PC-9 (cell line): ENCODE measurements around the gene NTM.

ENCODE experiments used
- CTCF ChIP-seq: fragments of 200-600 bp; sonication (generic); conservative IDR thresholded peaks from 2 replicates; pipeline ENCODE4 v1.6.1; 2017; ENCODE audit warnings: mixed run types, antibody characterized with exemption, mild to moderate bottlenecking, moderate library complexity
- EZH2 ChIP-seq: fragments of 200-600 bp; sonication (generic); IDR thresholded peaks from 2 replicates; pipeline ENCODE4 v1.8.0; 2017; ENCODE audit warnings: antibody characterized with exemption, low read depth

DNA sequence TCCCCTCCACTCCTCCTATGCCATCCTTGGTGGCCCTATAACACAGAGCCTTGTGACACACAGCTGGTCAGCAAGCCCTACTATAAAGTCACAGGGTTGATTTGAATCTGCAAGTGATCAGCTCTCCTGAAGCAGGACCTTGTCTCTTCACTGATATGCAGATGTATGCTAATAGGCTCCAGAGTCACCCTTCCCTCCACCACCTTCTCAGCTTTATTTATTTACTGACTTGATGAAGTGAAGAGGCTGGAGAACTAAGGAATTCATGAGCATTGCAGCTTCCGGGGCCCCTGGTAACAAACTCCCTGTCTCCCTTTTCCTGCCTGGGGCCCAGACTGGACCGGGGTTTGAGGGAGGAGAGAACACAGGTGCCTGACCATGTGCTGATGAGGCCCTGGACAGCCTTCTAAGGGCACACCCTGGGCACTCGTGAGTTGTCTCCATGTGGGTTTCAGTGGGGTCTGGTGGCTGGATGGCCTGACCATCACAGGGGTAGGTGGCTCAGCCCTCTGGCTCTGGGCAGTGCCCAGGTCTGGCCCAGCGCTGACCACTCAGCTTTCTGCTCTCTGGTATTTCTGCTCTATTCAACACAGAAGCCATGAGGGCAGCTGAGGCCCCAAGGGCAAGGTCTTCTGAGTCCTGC is 307.5 kb downstream of the NTM start:
- TF ChIP-seq CTCF (no peak), EZH2 (no peak)
